GM18508 (cell line): Measurements from ENCODE around the gene GAPDHS.

Experiments
- ATAC-seq: cut with Tn5 transposase; IDR thresholded peaks from one replicate; pipeline ENCODE4 v1.9.1; 2021; ENCODE audit warnings: moderate number of reproducible peaks; ENCODE audit not compliant: insufficient read depth, unreplicated experiment

Gene GAPDHS

GRCh38 chr19:35509861-35510625 is 23.2 kb upstream of the GAPDHS start:
- ATAC-seq: no peak

GRCh38 chr19:35510626-35510964 is 22.7 kb upstream of the GAPDHS start:
- no peak for ATAC-seq

- ATAC-seq: no peak
Measured at GRCh38 chr19:35511337-35511736, 21.9 kb upstream of the GAPDHS start.

- ATAC-seq: no peak
Measured at GRCh38 chr19:35512831-35513627, 20.2 kb upstream of the GAPDHS start.

GRCh38 chr19:35513628-35514281 is 19.5 kb upstream of the GAPDHS start, which contains the start of gene DMKN:
Gene DMKN, minus strand, starts transcription at chr19:35513649. Its CDS starts 174 bp downstream, at chr19:35513475.
- ATAC-seq: no peak

GRCh38 chr19:35514282-35514809 is 18.9 kb upstream of the GAPDHS start:
- ATAC-seq: no peak

- ATAC-seq: no peak
Measured at GRCh38 chr19:35516310-35516709, 16.9 kb upstream of the GAPDHS start.

- no peak for ATAC-seq
Measured at GRCh38 chr19:35517342-35517741, 15.9 kb upstream of the GAPDHS start.

GRCh38 chr19:35518313-35518712 is 14.9 kb upstream of the GAPDHS start:
- no peak for ATAC-seq

- no peak for ATAC-seq
Measured at GRCh38 chr19:35519291-35519690, 14.0 kb upstream of the GAPDHS start.

GRCh38 chr19:35521124-35521743 is 12.0 kb upstream of the GAPDHS start:
- ATAC-seq: no peak

- no peak for ATAC-seq
Measured at GRCh38 chr19:35522745-35523327, 10.4 kb upstream of the GAPDHS start.

GRCh38 chr19:35524181-35524837 is 8.9 kb upstream of the GAPDHS start:
- ATAC-seq: no peak

- no peak for ATAC-seq
Measured at GRCh38 chr19:35525873-35526272, 7.4 kb upstream of the GAPDHS start.

- ATAC-seq: no peak
Measured at GRCh38 chr19:35528218-35529038, 4.8 kb upstream of the GAPDHS start, which contains the start of gene SBSN. Gene SBSN, minus strand, starts transcription at chr19:35528311. Its CDS starts 30 bp downstream, at chr19:35528281.

- ATAC-seq: no peak
Measured at GRCh38 chr19:35529241-35530218, 3.7 kb upstream of the GAPDHS start.

GRCh38 chr19:35531291-35531690 is 2.0 kb upstream of the GAPDHS start:
- no peak for ATAC-seq
